DND-41 (cell line): ENCODE measurements around the gene TTLL11.

ENCODE experiments used
- CTCF ChIP-seq: IDR thresholded peaks from 2 replicates; pipeline ENCODE4 v1.5.1; 2012; ENCODE audit warnings: borderline replicate concordance, low read length, moderate library complexity, mild to moderate bottlenecking; ENCODE audit not compliant: poor library complexity, severe bottlenecking; ENCODE audit errors: extremely low read depth
- EZH2 ChIP-seq: IDR thresholded peaks from 3 replicates; pipeline ENCODE4 v1.6.1; 2012; ENCODE audit warnings: borderline replicate concordance, low read depth, mild to moderate bottlenecking, moderate library complexity, low read length, inconsistent platforms; ENCODE audit not compliant: severe bottlenecking

DNA sequence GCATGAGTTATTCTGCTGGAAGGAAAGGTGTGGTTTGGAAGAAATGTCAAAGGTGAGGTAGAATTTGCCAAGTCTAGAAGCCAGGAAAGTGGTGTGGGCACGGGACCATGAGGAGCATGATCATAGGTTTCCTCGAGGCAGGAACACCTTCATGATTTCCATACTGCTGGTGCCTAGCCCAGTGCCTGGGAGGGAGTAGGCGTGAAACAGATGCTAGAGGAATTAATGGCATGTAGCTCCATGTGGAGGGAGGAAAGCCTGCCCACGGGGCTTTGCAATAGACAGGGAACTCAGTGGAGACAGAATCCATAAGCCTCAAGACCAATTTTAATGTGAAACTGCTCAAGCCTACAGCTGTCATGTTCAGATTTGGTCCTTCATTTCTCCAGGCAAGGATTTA lies 35.1 kb downstream of the TTLL11 start:
- TF ChIP-seq CTCF (no peak), EZH2 (no peak)
